Measurements from ENCODE around the gene KLF16.
"Not testable (repeated sequence)": the region's sequence is repeated elsewhere in the genome, so short reads cannot be mapped to it uniquely, and the experiment has no call there.

Gene KLF16

GRCh38 chr19:1883784-1884183 is 20.4 kb upstream of the KLF16 start:
- DNase-seq, result no peak

GRCh38 chr19:1882786-1883692 is 19.7 kb upstream of the KLF16 start:
- no peak for DNase-seq

- DNase-seq, result no peak
These were observed 18.9 kb upstream of the KLF16 start for GRCh38 chr19:1882089-1882785.

- DNase-seq, result not testable (repeated sequence)
These were observed 18.2 kb upstream of the KLF16 start for GRCh38 chr19:1881393-1882088.

GRCh38 chr19:1880611-1881392 is 17.4 kb upstream of the KLF16 start:
- no peak for DNase-seq

- DNase-seq, result not testable (repeated sequence)
These were observed 16.6 kb upstream of the KLF16 start for GRCh38 chr19:1879982-1880381.

GRCh38 chr19:1878583-1878982 is 15.2 kb upstream of the KLF16 start:
- not testable (repeated sequence) for DNase-seq

GRCh38 chr19:1877280-1877660 is 13.9 kb upstream of the KLF16 start:
- not testable (repeated sequence) for DNase-seq

GRCh38 chr19:1876496-1877279 is 13.3 kb upstream of the KLF16 start:
- not testable (repeated sequence) for DNase-seq

- DNase-seq, result peak; percentile 93
These were observed 12.5 kb upstream of the KLF16 start for GRCh38 chr19:1875646-1876495.

- peak; percentile 44 for DNase-seq
These were observed 11.9 kb upstream of the KLF16 start for GRCh38 chr19:1875265-1875645.

GRCh38 chr19:1874554-1875185 is 11.3 kb upstream of the KLF16 start:
- DNase-seq, result peak; percentile 51

- peak; percentile 25 for DNase-seq
These were observed 10.4 kb upstream of the KLF16 start for GRCh38 chr19:1873524-1874473.

GRCh38 chr19:1872807-1873523 is 9.6 kb upstream of the KLF16 start:
- DNase-seq, result no peak

GRCh38 chr19:1871630-1872029 is 8.3 kb upstream of the KLF16 start:
- DNase-seq, result no peak

GRCh38 chr19:1871140-1871597 is 7.8 kb upstream of the KLF16 start:
- no peak for DNase-seq

- no peak for DNase-seq
These were observed 5.6 kb upstream of the KLF16 start for GRCh38 chr19:1868971-1869370.

- DNase-seq, result no peak
These were observed 4.0 kb upstream of the KLF16 start for GRCh38 chr19:1867349-1867724.
